ENCODE measurements around the gene OTULINL. TPM values are rescaled to one million over a fixed set of nuclear protein-coding genes. Genes with fewer than 3 reads are reported as not detected.

The OTULINL gene
- total RNA-seq, 1 donor from 2014 or later, result 3.4 TPM

DNA sequence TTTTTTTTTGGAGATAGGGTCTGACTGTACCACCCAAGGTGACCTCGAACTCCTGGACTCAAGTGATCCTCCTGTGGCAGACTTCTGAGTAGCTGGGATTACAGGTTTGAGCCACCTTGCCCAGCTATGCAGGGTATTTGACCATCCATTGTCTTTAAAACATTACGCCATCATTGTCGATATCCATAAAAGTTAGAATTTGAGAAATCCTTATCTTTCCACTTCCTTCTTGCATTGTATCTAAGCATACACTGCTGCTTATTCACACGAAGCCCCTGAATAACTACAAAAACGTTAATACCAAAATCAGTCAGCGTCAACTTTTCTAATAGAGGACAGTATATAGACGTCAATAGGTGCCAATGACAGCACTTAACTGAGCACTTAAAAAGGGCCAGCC lies 5.4 kb upstream of the OTULINL start:
- no peak overlapping the region for H3K27ac Mint-ChIP-seq (ENCODE audit: unreplicated experiment)
- no peak for DNase-seq (ENCODE audit: low read depth, low spot score)
- peaks cover 15% of the 10 kb centered on the region for H3K4me1 Mint-ChIP-seq
- no peak overlapping the region for H3K4me3 Mint-ChIP-seq
- TF ChIP-seq, protein P1, sequence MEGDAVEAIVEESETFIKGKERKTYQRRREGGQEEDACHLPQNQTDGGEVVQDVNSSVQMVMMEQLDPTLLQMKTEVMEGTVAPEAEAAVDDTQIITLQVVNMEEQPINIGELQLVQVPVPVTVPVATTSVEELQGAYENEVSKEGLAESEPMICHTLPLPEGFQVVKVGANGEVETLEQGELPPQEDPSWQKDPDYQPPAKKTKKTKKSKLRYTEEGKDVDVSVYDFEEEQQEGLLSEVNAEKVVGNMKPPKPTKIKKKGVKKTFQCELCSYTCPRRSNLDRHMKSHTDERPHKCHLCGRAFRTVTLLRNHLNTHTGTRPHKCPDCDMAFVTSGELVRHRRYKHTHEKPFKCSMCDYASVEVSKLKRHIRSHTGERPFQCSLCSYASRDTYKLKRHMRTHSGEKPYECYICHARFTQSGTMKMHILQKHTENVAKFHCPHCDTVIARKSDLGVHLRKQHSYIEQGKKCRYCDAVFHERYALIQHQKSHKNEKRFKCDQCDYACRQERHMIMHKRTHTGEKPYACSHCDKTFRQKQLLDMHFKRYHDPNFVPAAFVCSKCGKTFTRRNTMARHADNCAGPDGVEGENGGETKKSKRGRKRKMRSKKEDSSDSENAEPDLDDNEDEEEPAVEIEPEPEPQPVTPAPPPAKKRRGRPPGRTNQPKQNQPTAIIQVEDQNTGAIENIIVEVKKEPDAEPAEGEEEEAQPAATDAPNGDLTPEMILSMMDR (conservative IDR thresholded peaks at IDR 0.05), result no peak
- H3K27me3 Mint-ChIP-seq (ENCODE audit: low read depth), result peaks cover 30% of the 10 kb centered on the region
- H3K9me3 Mint-ChIP-seq, result no peaks in the 10 kb centered on the region
- no peaks in the 10 kb centered on the region for H3K36me3 Mint-ChIP-seq (ENCODE audit: low read depth)

DNA sequence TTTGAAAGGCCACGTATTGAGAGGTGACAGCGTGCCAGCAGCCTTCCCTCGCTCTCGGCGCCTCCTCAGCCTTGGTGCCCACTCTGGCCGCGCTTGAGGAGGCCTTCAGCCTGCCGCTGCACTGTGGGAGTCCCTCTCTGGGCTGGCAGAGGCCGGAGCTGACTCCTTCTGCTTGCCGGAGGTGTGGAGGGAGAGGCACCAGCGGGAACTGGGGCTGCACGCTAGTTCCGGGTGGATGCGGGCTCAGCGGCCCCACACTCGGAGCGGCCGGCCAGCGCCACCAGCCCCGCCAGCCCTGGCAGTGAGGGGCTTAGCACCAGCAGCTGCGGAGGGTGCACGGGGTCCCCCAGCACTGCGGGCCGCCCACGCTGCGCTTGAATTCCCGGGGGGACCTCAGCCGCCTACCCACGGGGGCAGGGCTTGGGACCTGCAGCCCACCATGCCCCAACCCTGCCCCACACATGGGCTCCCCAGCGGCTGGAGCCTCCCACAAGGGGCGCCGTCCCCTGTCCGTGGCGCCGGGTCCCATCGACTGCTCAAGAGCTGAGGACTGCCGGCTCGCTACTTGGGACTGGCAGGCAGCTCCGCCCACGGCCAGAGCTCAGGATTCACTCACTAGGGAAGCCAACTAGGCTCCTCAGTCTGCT lies 4.4 kb upstream of the OTULINL start:
- Mint-ChIP-seq H3K4me1 (peaks cover 10% of the 10 kb centered on the region), H3K4me3 (no peak overlapping the region), H3K9me3 (no peaks in the 10 kb centered on the region), H3K27ac (ENCODE audit: unreplicated experiment) (no peak overlapping the region), H3K36me3 (ENCODE audit: low read depth) (no peaks in the 10 kb centered on the region), H3K27me3 (ENCODE audit: low read depth) (peaks cover 33% of the 10 kb centered on the region)
- TF ChIP-seq, protein P1 (conservative IDR thresholded peaks at IDR 0.05), result no peak
- no peak for DNase-seq (ENCODE audit: low read depth, low spot score)

DNA sequence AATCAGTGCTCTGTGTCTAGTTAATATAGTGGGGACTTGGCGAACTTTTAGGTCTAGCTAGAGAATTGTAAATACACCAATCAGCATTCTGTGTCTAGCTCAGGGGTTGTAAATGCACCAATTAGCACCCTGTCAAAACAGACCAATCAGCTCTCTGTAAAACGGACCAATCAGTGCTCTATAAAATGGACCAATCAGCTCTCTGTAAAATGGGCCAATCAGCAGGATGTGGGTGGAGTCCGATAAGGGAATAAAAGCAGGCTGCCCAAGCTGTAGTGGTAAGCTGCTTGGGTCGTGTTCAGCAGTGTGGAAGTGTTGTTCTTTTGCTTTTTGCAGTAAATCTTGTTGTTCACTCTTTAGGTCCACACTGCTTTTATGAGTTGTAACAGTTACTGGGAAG lies 3.6 kb upstream of the OTULINL start:
- Mint-ChIP-seq H3K27ac (ENCODE audit: unreplicated experiment) (no peak overlapping the region), H3K36me3 (ENCODE audit: low read depth) (no peaks in the 10 kb centered on the region), H3K9me3 (no peaks in the 10 kb centered on the region), H3K27me3 (ENCODE audit: low read depth) (peaks cover 40% of the 10 kb centered on the region), H3K4me1 (peaks cover 9% of the 10 kb centered on the region), H3K4me3 (peak overlapping the region; percentile 55)
- TF ChIP-seq, protein P1 (conservative IDR thresholded peaks at IDR 0.05), result no peak
- no peak for DNase-seq (ENCODE audit: low read depth, low spot score)

DNA sequence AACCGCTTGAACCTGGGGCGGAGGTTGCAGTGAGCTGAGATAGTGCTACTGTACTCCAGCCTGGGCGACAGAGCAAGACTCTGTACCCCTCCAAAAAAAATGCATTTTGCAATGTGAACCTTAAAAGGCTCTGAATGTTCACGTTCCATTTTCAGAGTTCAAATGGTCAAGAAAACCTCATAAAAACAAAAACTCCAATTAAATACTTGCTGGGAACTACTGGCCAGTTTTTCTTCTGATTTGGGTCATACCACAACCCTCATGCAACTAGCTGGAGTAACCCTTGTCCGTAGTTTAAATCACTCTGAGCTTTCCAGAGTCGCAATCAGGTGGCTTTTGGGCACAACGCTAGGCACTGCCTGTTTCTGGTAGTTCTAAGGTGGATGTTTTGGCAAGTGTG lies 2.3 kb upstream of the OTULINL start:
- Mint-ChIP-seq H3K9me3 (no peaks in the 10 kb centered on the region), H3K4me1 (peaks cover 9% of the 10 kb centered on the region), H3K4me3 (no peak overlapping the region), H3K36me3 (ENCODE audit: low read depth) (no peaks in the 10 kb centered on the region), H3K27me3 (ENCODE audit: low read depth) (peaks cover 53% of the 10 kb centered on the region), H3K27ac (ENCODE audit: unreplicated experiment) (no peak overlapping the region)
- TF ChIP-seq, protein P1 (conservative IDR thresholded peaks at IDR 0.05), result no peak
- no peak for DNase-seq (ENCODE audit: low read depth, low spot score)

DNA sequence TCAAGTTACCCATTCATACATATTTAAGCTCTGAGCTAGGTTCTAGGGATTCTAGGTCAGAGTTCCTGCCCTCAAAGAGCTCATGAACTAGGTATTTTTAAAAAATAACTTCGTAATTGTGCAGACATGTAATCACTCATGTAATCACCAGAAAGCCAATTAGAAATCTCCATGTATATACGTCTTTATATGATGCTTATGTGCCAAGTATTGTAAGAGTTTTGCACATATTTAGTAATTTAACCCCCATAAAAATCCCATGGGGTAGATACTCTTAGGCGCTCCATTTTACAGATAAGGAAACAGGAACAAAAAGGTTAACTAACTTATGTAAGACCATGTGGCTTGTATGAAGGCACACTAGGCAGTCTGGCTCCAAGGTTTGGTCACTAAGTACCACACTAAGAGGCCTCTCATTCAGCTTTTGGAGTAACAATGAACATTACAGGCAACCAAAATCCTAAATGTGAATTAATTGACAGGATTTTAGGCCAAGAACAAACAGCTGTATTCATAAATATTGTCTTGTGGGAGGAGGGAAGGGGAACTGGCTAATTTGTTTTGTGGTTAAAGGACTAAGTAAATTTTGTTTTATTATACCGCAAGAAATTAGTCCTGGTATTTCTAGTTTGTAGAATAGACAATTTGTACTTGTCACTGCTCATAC lies 1.7 kb upstream of the OTULINL start:
- Mint-ChIP-seq H3K4me1 (peaks cover 9% of the 10 kb centered on the region), H3K36me3 (ENCODE audit: low read depth) (no peaks in the 10 kb centered on the region), H3K9me3 (no peaks in the 10 kb centered on the region), H3K27me3 (ENCODE audit: low read depth) (peaks cover 59% of the 10 kb centered on the region), H3K4me3 (peak overlapping the region; percentile 72), H3K27ac (ENCODE audit: unreplicated experiment) (no peak overlapping the region)
- TF ChIP-seq, protein P1 (conservative IDR thresholded peaks at IDR 0.05), result no peak
- DNase-seq (ENCODE audit: low read depth, low spot score), result no peak
